CD4-positive, CD25-positive, alpha-beta regulatory T cell (primary cell): ENCODE results near the gene PCGF3. TPM values are rescaled to one million over a fixed set of nuclear protein-coding genes. Genes with fewer than 3 reads are reported as not detected.
A peak's percentile ranks its signal among the peaks of the same experiment; 100 is the strongest.

ENCODE experiments used
- ATAC-seq, 2 donors: fragments of 150-1000 bp; cut with Tn5 transposase; one replicate each; pipeline ENCODE4 v1.10.0; 2021; ENCODE audit warnings: low read depth in 2 of 2, moderate number of reproducible peaks in 2 of 2, moderate library complexity in 1 of 2
- DNase-seq, 3 donors: peaks; one replicate each; pipeline versions ENCODE4 v3.0.0 to v3.0.0-alpha.2; 2012 to 2022; ENCODE audit warnings: mixed read lengths in 1 of 3
- H3K27ac ChIP-seq: one replicate; pipeline ENCODE4 v1.7.0; 2013; ENCODE audit warnings: mild to moderate bottlenecking, low read length; ENCODE audit not compliant: insufficient read depth, poor library complexity, severe bottlenecking
- H3K27me3 ChIP-seq: one replicate; pipeline ENCODE4 v1.7.0; 2013; ENCODE audit warnings: low read length; ENCODE audit not compliant: control insufficient read depth, insufficient read depth
- H3K36me3 ChIP-seq: one replicate; pipeline ENCODE4 v1.7.0; 2013; ENCODE audit warnings: mild to moderate bottlenecking, low read length, moderate library complexity; ENCODE audit not compliant: control insufficient read depth, insufficient read depth
- H3K4me1 ChIP-seq: 2 replicates; pipeline ENCODE4 v1.7.0; 2013; ENCODE audit warnings: mild to moderate bottlenecking, low read length; ENCODE audit not compliant: insufficient read depth, control insufficient read depth, poor library complexity, severe bottlenecking
- H3K4me3 ChIP-seq: one replicate; pipeline ENCODE4 v1.7.0; 2013; ENCODE audit warnings: low read depth, mild to moderate bottlenecking, low read length, moderate library complexity
- H3K9me3 ChIP-seq, 2 experiments: 1 replicate in 1 of 2; 2 replicates in 1 of 2; pipeline ENCODE4 v1.7.0; 2013; ENCODE audit warnings: low read length in 2 of 2, mild to moderate bottlenecking in 1 of 2, moderate library complexity in 1 of 2; ENCODE audit not compliant: control insufficient read depth in 2 of 2
- H3K27ac Mint-ChIP-seq, 3 donors: one replicate each; pipeline ENCODE4 v1.8.0; 2020 to 2022; ENCODE audit warnings: mild to moderate bottlenecking in 3 of 3, mixed read lengths in 3 of 3, moderate library complexity in 2 of 3
- H3K27me3 Mint-ChIP-seq: one replicate; pipeline ENCODE4 v1.8.0; 2022; ENCODE audit warnings: mild to moderate bottlenecking, mixed read lengths
- H3K36me3 Mint-ChIP-seq: one replicate; pipeline ENCODE4 v1.8.0; 2020; ENCODE audit warnings: mixed read lengths
- H3K4me1 Mint-ChIP-seq, 4 donors: one replicate each; pipeline ENCODE4 v1.8.0; 2020 to 2022; ENCODE audit warnings: mixed read lengths in 4 of 4, mild to moderate bottlenecking in 1 of 4
- H3K4me3 Mint-ChIP-seq, 4 donors: one replicate each; pipeline ENCODE4 v1.8.0; 2020 to 2022; ENCODE audit warnings: mild to moderate bottlenecking in 4 of 4, mixed read lengths in 4 of 4, moderate library complexity in 3 of 4
- H3K9me3 Mint-ChIP-seq, 7 donors: one replicate each; pipeline ENCODE4 v1.8.0; 2020 to 2022; ENCODE audit warnings: mixed read lengths in 7 of 7, mild to moderate bottlenecking in 3 of 7, moderate library complexity in 2 of 7
- polyA plus RNA-seq, 4 donors: library from polyadenylated mRNA; unstranded; fragments of 300-500 nt; fragmentation: Illumina TruSeq; gene quantifications; one replicate each; pipeline ENCODE4 v1.2.3, GENCODE V29; 2021
- total RNA-seq: library from RNA; stranded (reverse); gene quantifications from one replicate; pipeline ENCODE4 v1.2.3, GENCODE V29; 2022

Gene PCGF3
- total and polyA plus RNA-seq, 5 donors from 2014 or later = 3.2 to 71.8 (median 4.8) TPM

- H3K9me3 ChIP-seq = no peaks in the 10 kb centered on the region
- no peak overlapping the region for H3K27ac Mint-ChIP-seq
Observed at GRCh38 chr4:712916-713632, 7.4 kb downstream of the PCGF3 start.

GRCh38 chr4:714087-714486 lies 8.5 kb downstream of the PCGF3 start:
- H3K4me3 ChIP-seq = no peak overlapping the region
- no peak overlapping the region for H3K27ac ChIP-seq
- peaks cover 10 to 40% (median 21%) of the 10 kb centered on the region in 4 donors for H3K4me1 Mint-ChIP-seq
- no peaks in the 10 kb centered on the region for H3K27me3 Mint-ChIP-seq
- H3K9me3 Mint-ChIP-seq = peaks cover 0 to 1% (median 0%) of the 10 kb centered on the region in 7 donors
- peaks cover under 1% of the 10 kb centered on the region for H3K4me1 ChIP-seq
- no peaks in the 10 kb centered on the region for H3K27me3 ChIP-seq
- ATAC-seq (no peak), DNase-seq (no peak)
- H3K9me3 ChIP-seq = no peaks in the 10 kb centered on the region
- H3K36me3 ChIP-seq = peaks cover 2% of the 10 kb centered on the region
- no peak overlapping the region for H3K4me3 Mint-ChIP-seq
- peak overlapping the region in 1 of 3 donors; percentile 11 for H3K27ac Mint-ChIP-seq
- peaks cover 8% of the 10 kb centered on the region for H3K36me3 Mint-ChIP-seq

More at GRCh38 chr4:712916-713632, 7.4 kb downstream of the PCGF3 start:
- peaks cover 2% of the 10 kb centered on the region for H3K36me3 ChIP-seq
- H3K4me3 ChIP-seq = no peak overlapping the region
- Mint-ChIP-seq H3K4me3 (peak overlapping the region in 1 of 4 donors; percentile 47), H3K9me3 (peaks cover 0 to 1% (median 0%) of the 10 kb centered on the region in 7 donors), H3K4me1 (peaks cover 10 to 45% (median 27%) of the 10 kb centered on the region in 4 donors), H3K27me3 (no peaks in the 10 kb centered on the region), H3K36me3 (peaks cover 7% of the 10 kb centered on the region)
- DNase-seq = no peak
- peaks cover 11% of the 10 kb centered on the region for H3K4me1 ChIP-seq
- H3K27ac ChIP-seq = no peak overlapping the region
- ATAC-seq = no peak
- H3K27me3 ChIP-seq = no peaks in the 10 kb centered on the region

- Histone ChIP-seq H3K9me3 (no peaks in the 10 kb centered on the region), H3K4me1 (no peaks in the 10 kb centered on the region), H3K27me3 (no peaks in the 10 kb centered on the region), H3K36me3 (peaks cover 2% of the 10 kb centered on the region), H3K27ac (no peak overlapping the region), H3K4me3 (no peak overlapping the region)
- Mint-ChIP-seq H3K4me1 (peaks cover 0 to 26% (median 2%) of the 10 kb centered on the region in 4 donors), H3K9me3 (peaks cover 0 to 2% (median 0%) of the 10 kb centered on the region in 7 donors), H3K4me3 (no peak overlapping the region), H3K27ac (no peak overlapping the region), H3K36me3 (peaks cover 16% of the 10 kb centered on the region), H3K27me3 (no peaks in the 10 kb centered on the region)
- DNase-seq (no peak), ATAC-seq (no peak)
Observed at GRCh38 chr4:717601-718320, 12.1 kb downstream of the PCGF3 start.

- no peak for DNase-seq
- no peak overlapping the region for H3K4me3 Mint-ChIP-seq
- peaks cover 0 to 2% (median 0%) of the 10 kb centered on the region in 7 donors for H3K9me3 Mint-ChIP-seq
- no peak overlapping the region for H3K27ac Mint-ChIP-seq
- Histone ChIP-seq H3K36me3 (peaks cover 2% of the 10 kb centered on the region), H3K27ac (no peak overlapping the region), H3K9me3 (no peaks in the 10 kb centered on the region), H3K4me1 (no peaks in the 10 kb centered on the region), H3K4me3 (no peak overlapping the region), H3K27me3 (no peaks in the 10 kb centered on the region)
- H3K27me3 Mint-ChIP-seq = no peaks in the 10 kb centered on the region
- no peak for ATAC-seq
- peaks cover 22% of the 10 kb centered on the region for H3K36me3 Mint-ChIP-seq
- H3K4me1 Mint-ChIP-seq = peaks cover 0 to 26% (median 2%) of the 10 kb centered on the region in 4 donors
Observed at GRCh38 chr4:718460-718859, 12.8 kb downstream of the PCGF3 start.

- H3K36me3 ChIP-seq = peaks cover 2% of the 10 kb centered on the region
- no peak overlapping the region for H3K27ac ChIP-seq
- H3K9me3 ChIP-seq = no peaks in the 10 kb centered on the region
- H3K27me3 Mint-ChIP-seq = no peaks in the 10 kb centered on the region
- H3K4me1 ChIP-seq = no peaks in the 10 kb centered on the region
- H3K4me3 Mint-ChIP-seq = no peak overlapping the region
- H3K27me3 ChIP-seq = no peaks in the 10 kb centered on the region
- H3K4me3 ChIP-seq = no peak overlapping the region
- H3K27ac Mint-ChIP-seq = no peak overlapping the region
- ATAC-seq = no peak
- H3K36me3 Mint-ChIP-seq = peaks cover 22% of the 10 kb centered on the region
- peaks cover 0 to 2% (median 0%) of the 10 kb centered on the region in 7 donors for H3K9me3 Mint-ChIP-seq
- DNase-seq = no peak
- peaks cover 0 to 25% (median 0%) of the 10 kb centered on the region in 4 donors for H3K4me1 Mint-ChIP-seq
Observed at GRCh38 chr4:720111-720860, 14.7 kb downstream of the PCGF3 start.

GRCh38 chr4:721261-722168 lies 15.9 kb downstream of the PCGF3 start:
- H3K9me3 ChIP-seq = no peaks in the 10 kb centered on the region
- no peak overlapping the region for H3K27ac ChIP-seq
- peaks cover 2% of the 10 kb centered on the region for H3K36me3 ChIP-seq
- H3K4me3 ChIP-seq = no peak overlapping the region
- ATAC-seq (no peak), DNase-seq (no peak)
- Mint-ChIP-seq H3K27ac (no peak overlapping the region), H3K27me3 (no peaks in the 10 kb centered on the region), H3K9me3 (peaks cover 0 to 2% (median 0%) of the 10 kb centered on the region in 7 donors), H3K4me1 (peaks cover 0 to 27% (median 1%) of the 10 kb centered on the region in 4 donors), H3K36me3 (peaks cover 24% of the 10 kb centered on the region), H3K4me3 (peak overlapping the region in 1 of 4 donors; percentile 2)
- H3K27me3 ChIP-seq = no peaks in the 10 kb centered on the region
- no peaks in the 10 kb centered on the region for H3K4me1 ChIP-seq
